ENCODE data around the gene SFXN5. TPM values are rescaled to one million over a fixed set of nuclear protein-coding genes. Genes with fewer than 3 reads are reported as not detected.

SFXN5 gene
- total RNA-seq, 1 donor from 2014 or later = 13.1 TPM

DNA sequence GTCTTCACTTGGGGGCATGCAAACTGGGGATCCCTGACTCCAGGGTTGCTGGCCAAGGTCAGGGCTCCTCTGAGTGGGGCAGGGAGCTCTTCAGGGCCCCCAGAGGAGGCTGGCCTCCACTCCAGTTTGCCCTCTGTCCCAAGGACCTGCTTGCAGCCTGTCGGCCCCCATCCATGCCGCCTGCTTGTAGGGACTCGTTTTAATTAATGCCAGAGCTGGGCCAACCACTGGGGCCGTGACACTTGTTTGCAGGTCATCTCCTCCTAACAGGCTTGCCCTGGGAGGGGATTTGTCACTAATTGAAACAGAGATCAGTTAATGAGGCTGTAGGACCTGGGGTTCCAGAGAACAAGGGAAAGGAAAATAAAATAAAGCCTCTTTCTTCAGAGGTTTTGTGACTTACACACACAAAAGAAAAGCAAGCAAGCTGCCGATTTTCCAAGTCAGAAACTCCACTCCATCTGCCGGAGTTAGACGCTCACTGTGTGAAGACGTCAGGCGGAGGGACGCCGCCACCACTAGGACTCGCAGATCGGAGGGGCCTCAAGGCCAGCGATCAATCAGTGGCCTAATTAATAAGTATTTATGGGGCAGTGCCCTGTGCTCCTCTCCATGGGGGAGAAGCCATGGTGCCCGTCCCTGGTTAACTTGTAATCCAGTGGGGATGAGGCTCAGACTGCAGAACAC is 75.9 kb downstream of the SFXN5 start:
- intact Hi-C loops (cut with DNase I) = no loop called here
- DNase-seq (peak; percentile 46), ATAC-seq (no peak)
- Histone ChIP-seq H3K36me3 (no peaks in the 10 kb centered on the region), H3K9me3 (no peaks in the 10 kb centered on the region), H3K4me1 (no peaks in the 10 kb centered on the region), H3K4me3 (no peak overlapping the region), H3K27me3 (no peaks in the 10 kb centered on the region), H3K27ac (no peak overlapping the region)
- TF ChIP-seq, protein P1, sequence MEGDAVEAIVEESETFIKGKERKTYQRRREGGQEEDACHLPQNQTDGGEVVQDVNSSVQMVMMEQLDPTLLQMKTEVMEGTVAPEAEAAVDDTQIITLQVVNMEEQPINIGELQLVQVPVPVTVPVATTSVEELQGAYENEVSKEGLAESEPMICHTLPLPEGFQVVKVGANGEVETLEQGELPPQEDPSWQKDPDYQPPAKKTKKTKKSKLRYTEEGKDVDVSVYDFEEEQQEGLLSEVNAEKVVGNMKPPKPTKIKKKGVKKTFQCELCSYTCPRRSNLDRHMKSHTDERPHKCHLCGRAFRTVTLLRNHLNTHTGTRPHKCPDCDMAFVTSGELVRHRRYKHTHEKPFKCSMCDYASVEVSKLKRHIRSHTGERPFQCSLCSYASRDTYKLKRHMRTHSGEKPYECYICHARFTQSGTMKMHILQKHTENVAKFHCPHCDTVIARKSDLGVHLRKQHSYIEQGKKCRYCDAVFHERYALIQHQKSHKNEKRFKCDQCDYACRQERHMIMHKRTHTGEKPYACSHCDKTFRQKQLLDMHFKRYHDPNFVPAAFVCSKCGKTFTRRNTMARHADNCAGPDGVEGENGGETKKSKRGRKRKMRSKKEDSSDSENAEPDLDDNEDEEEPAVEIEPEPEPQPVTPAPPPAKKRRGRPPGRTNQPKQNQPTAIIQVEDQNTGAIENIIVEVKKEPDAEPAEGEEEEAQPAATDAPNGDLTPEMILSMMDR (IDR thresholded peaks at IDR 0.05) = no peak

DNA sequence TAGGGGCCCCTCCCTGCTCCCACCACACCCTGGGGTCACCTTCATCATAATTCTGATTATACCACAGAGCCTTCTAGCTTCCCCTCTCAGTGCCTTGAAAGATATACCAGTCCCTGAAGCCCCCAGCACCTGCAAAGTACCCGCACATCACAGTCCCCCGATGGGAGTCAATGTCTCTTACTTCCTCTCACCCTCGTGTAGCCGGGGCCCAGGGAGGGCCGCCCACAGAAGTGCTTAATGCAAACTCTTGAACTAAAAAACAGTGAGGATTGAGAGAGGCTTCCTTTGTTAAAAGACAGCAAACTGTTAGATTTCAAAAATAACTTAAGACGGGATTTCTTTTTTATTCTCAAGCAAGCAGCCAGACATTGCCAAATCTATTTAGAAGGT is 76.5 kb downstream of the SFXN5 start:
- H3K27ac ChIP-seq = no peak overlapping the region
- TF ChIP-seq, protein P1 (IDR thresholded peaks at IDR 0.05) = no peak
- H3K4me3 ChIP-seq = no peak overlapping the region
- no peaks in the 10 kb centered on the region for H3K4me1 ChIP-seq
- DNase-seq = no peak
- H3K27me3 ChIP-seq = no peaks in the 10 kb centered on the region
- intact Hi-C loops (cut with DNase I) = loop anchor here (5.0 kb wide), 1 partner anchor 182 kb away; no protein-coding TSS in a partner anchor
- no peaks in the 10 kb centered on the region for H3K36me3 ChIP-seq
- no peaks in the 10 kb centered on the region for H3K9me3 ChIP-seq
- no peak for ATAC-seq

DNA sequence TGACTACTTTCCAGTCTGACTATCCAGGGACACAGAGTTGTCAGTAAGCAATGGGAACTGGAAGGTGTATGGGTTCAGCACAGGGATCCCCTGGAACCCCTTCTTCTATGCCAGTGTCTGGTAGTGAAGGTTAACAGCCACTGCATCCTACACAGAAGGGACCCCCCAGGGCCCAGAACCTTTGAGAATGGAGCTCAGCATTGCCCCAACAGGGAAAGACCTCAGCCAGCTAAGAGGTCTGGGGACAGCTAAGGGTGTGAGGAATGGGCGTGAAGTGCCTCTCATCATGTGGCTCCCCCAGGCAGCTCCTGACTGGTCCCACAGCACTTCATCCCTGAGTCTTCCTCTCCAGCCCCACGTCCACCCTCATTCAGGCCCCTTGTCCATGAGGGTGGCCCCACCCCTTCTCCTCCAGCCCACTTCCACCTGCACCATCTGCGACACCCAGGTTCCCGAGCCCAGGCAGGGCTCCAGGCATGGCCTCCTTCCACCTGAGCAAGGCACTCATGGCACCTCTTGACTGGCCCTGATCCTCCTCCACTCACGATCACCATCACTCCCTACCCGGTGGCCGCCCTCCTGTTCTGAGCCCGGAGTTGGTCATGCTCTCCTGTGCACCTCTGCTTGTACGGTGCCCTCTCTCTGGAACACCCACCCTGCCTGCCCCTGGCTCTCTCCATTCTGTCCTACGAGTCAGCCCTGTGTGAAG is 77.1 kb downstream of the SFXN5 start:
- intact Hi-C loops (cut with DNase I) = loop anchor here (5.0 kb wide), 1 partner anchor 183 kb away; no protein-coding TSS in a partner anchor
- ATAC-seq (no peak), DNase-seq (peak; percentile 58)
- no peaks in the 10 kb centered on the region for H3K4me1 ChIP-seq
- TF ChIP-seq, protein P1 (IDR thresholded peaks at IDR 0.05) = no peak
- H3K4me3 ChIP-seq = no peak overlapping the region
- no peaks in the 10 kb centered on the region for H3K9me3 ChIP-seq
- H3K27me3 ChIP-seq = no peaks in the 10 kb centered on the region
- H3K36me3 ChIP-seq = no peaks in the 10 kb centered on the region
- H3K27ac ChIP-seq = no peak overlapping the region

DNA sequence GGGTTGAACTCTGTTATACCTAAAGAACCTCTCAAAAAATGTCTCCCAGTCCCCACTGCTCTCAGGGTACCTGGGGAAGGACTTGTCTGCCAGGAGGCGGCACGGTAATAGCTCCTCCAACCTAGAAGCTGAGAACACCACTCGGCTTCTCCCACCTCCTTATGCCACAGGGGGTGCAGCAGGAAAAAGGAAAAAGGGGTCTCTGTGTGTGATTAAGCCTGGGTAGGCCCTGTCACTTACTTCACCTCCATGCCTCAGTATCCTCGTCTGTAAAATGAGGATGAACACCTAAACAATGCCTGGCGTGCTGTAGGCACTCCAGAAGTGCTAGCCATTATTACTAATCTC is 77.6 kb downstream of the SFXN5 start:
- Histone ChIP-seq H3K9me3 (no peaks in the 10 kb centered on the region), H3K4me3 (no peak overlapping the region), H3K27me3 (no peaks in the 10 kb centered on the region), H3K36me3 (no peaks in the 10 kb centered on the region), H3K27ac (no peak overlapping the region), H3K4me1 (no peaks in the 10 kb centered on the region)
- intact Hi-C loops (cut with DNase I) = loop anchor here (5.0 kb wide), 1 partner anchor 183 kb away; no protein-coding TSS in a partner anchor
- ATAC-seq (no peak), DNase-seq (no peak)
- TF ChIP-seq, protein P1 (IDR thresholded peaks at IDR 0.05) = no peak

DNA sequence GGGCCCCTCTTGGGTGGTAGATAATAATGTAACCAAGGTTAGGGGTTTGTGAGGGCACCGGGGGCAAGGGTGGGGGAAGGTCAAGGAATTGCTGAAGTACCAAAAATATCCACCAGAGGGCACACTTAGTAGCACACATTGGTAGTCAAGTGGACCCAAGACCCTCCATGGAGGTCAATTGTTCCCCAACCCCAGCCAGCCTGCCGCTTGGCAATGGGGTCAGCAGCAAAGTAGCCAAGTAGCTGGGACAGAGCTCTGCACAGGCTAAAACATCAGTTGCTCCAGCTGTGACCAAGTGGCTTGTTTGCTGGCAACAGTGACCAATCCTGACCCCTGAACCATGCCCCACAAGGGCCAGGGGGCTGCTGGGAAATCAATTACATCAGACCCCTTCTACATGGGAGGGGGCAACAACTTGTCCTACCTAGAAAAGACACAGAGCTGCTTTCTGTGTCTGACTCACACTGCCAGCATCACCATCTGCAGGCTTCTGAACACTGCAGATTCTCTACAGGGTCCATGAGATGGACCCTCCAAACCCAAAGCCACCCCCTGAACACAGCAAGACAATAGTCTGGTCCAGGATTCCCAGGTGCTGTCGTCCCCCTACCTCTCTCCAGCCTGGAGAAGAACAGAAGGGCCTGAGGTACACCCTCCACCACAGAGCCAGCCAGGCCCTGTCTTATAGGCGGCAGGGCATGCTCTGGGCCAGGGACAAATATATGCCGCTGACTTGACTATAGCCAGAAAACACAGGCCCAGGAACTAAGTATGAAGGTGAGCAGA is 78.2 kb downstream of the SFXN5 start:
- ATAC-seq = peak; percentile 60
- DNase-seq = peak; percentile 62
- intact Hi-C loops (cut with DNase I) = loop anchor here (5.0 kb wide), 1 partner anchor 184 kb away; no protein-coding TSS in a partner anchor

More for the DNA sequence above, 78.2 kb downstream of the SFXN5 start:
- no peaks in the 10 kb centered on the region for H3K36me3 ChIP-seq
- TF ChIP-seq, protein P1 (IDR thresholded peaks at IDR 0.05) = peak; percentile 83
- H3K4me1 ChIP-seq = no peaks in the 10 kb centered on the region
- no peaks in the 10 kb centered on the region for H3K9me3 ChIP-seq
- no peak overlapping the region for H3K4me3 ChIP-seq
- H3K27me3 ChIP-seq = no peaks in the 10 kb centered on the region
- H3K27ac ChIP-seq = no peak overlapping the region
